ENCODE results near the gene ZNF628. TPM values are rescaled to one million over a fixed set of nuclear protein-coding genes. Genes with fewer than 3 reads are reported as not detected.
"Not testable (repeated sequence)": the region's sequence is repeated elsewhere in the genome, so short reads cannot be mapped to it uniquely, and the experiment has no call there.

The ZNF628 gene
- total RNA-seq, 2 experiments from 2014 or later = 6.0 to 6.1 TPM

- CTCF ChIA-PET = no interaction called here
- intact Hi-C loops (cut with micrococcal nuclease) = no loop called here
- Mint-ChIP-seq H3K4me1 (ENCODE audit: low read depth) (peaks cover 18% of the 10 kb centered on the region), H3K27me3 (ENCODE audit: low read depth) (peaks cover 65% of the 10 kb centered on the region), H3K9me3 (no peaks in the 10 kb centered on the region), H3K4me3 (no peak overlapping the region), H3K27ac (no peak overlapping the region), H3K36me3 (ENCODE audit: low read depth) (no peaks in the 10 kb centered on the region)
- DNase-seq = no peak
Measured at GRCh38 chr19:55442372-55442961, 34.0 kb upstream of the ZNF628 start.

DNA sequence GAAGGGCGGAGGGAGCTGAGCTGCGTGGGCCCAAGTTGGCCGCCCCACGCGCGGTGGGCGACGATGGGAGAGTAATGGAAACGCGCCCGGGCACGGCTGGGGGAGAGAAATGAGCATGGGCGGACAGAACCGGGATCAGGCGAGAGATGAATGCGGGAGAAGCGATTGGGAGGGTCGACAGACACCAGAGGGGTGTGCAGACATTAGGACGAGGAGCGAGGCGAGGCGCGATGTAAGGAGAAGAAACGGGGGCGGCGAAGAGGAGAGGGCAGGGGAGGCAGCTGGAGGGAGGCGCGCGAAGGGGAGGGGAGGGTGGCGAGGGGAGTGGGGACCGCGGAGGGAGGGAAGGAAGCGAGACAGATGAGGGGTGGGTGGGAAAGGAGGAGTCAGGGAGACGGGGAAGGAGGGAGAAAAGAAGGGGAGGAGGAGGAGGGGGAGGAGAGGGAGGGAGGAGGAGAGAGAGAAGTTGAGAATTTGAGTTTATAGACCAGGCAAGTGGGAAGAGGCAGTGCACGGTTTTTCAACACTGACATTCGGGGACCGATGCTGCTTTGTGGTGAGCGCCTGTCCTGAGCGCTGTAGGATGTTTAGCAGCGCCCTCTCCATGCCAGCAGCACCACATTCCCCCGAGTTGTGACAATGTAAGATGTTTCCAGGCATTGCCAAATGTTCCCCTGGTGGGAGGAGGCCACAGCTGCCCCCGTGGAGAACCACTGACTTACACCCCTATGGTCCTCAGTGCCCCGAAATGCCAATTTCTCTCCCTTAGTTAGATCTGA lies 33.2 kb upstream of the ZNF628 start, which contains the start of gene SHISA7:
SHISA7 (minus strand) TSS at position 256 of the 779 bp plus-strand sequence. CDS start 437 bp downstream, outside the sequence.
- DNase-seq = no peak
- CTCF ChIA-PET = interaction anchor here (0.6 to 1.3 kb wide), 2 partner anchors 15 to 24 kb away, joined by 3 to 4 read pairs; no protein-coding TSS in a partner anchor
- Mint-ChIP-seq H3K9me3 (no peaks in the 10 kb centered on the region), H3K4me1 (ENCODE audit: low read depth) (peaks cover 18% of the 10 kb centered on the region), H3K4me3 (no peak within 1 kb of the TSS), H3K27ac (no peak within 1 kb of the TSS), H3K36me3 (ENCODE audit: low read depth) (no peaks in the 10 kb centered on the region), H3K27me3 (ENCODE audit: low read depth) (peaks cover 61% of the 10 kb centered on the region)
- intact Hi-C loops (cut with micrococcal nuclease) = no loop called here

DNA sequence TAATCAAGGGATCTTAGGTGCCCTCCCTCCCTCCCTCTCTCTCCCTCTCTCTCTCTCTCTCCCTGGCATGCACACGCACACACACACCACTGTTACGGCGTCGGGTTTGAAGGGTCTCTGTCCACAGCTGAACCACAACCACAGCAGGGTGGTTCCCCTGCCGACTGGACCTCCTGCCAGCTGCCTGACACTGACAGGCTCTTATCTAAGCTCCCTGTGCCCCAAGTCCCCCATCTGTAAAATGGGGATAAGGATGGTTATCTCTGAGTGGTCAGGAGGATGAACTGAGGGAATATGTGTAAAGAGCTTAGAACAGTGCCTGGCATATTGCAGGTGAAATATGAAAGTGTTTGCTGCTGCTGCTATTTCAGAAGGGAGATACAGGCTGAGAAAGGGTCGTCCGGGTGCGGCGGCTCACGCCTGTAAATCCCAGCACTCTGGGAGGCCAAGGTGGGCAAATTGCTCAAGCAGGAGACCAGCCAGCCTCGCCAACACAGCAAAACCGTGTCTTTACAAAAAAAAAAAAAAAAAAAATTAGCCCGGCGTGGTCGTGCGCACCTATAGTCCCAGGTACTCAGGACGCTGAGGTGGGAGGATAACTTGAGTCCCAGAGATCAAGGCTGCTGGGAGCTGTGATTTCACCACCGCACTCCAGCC lies 32.5 kb upstream of the ZNF628 start:
- no peaks in the 10 kb centered on the region for H3K9me3 Mint-ChIP-seq
- H3K4me3 Mint-ChIP-seq = no peak overlapping the region
- CTCF ChIA-PET = interaction anchor here (0.6 to 1.3 kb wide), 2 partner anchors 16 to 23 kb away, joined by 3 to 4 read pairs; no protein-coding TSS in a partner anchor
- intact Hi-C loops (cut with micrococcal nuclease) = no loop called here
- H3K36me3 Mint-ChIP-seq (ENCODE audit: low read depth) = no peaks in the 10 kb centered on the region
- H3K27ac Mint-ChIP-seq = no peak overlapping the region
- no peak for DNase-seq
- H3K4me1 Mint-ChIP-seq (ENCODE audit: low read depth) = peaks cover 18% of the 10 kb centered on the region
- peaks cover 54% of the 10 kb centered on the region for H3K27me3 Mint-ChIP-seq (ENCODE audit: low read depth)

DNA sequence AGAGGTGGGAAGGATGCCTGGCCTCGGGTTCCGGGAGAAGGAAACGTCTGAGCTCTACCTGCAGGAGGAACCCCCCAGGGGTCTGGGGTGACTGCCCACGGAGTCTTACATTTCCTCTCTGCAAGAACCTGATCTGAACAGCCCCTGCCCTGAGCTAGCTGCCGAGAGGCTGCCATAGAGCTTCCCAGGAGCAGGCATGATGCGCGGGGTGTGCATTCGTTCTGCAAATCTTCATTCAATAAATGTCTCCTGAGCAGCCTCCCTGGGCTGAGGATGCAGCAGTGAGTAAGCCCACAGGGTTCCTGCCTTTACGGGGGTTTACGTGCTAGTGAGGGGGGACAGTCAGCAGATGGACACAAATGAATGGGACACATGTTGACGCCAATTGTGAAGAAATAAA lies 31.8 kb upstream of the ZNF628 start:
- CTCF ChIA-PET = interaction anchor here (1.0 kb wide), 1 partner anchor 59 kb away, joined by 4 read pairs; no protein-coding TSS in a partner anchor
- no peak for DNase-seq
- Mint-ChIP-seq H3K4me1 (ENCODE audit: low read depth) (peaks cover 18% of the 10 kb centered on the region), H3K27ac (no peak overlapping the region), H3K27me3 (ENCODE audit: low read depth) (peaks cover 47% of the 10 kb centered on the region), H3K4me3 (no peak overlapping the region), H3K36me3 (ENCODE audit: low read depth) (no peaks in the 10 kb centered on the region), H3K9me3 (no peaks in the 10 kb centered on the region)
- intact Hi-C loops (cut with micrococcal nuclease) = no loop called here

DNA sequence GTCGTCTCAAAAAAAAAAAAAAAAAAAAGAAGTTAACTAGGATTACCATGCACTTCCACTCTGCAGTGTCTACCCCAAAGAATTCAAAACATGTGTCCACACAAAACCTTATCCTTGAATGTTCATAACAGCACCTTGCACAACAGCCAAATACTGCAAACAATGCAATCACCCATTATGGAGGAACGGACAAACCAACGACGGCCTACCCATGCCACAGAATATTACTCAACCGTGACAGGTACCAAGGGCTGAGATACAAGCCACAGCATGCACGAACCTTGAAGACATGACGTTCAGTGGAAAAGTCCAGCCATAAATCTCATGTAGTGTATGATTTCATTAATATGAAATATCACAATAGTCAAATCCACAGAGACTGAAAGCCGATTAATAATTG lies 30.4 kb upstream of the ZNF628 start:
- no peak overlapping the region for H3K27ac Mint-ChIP-seq
- H3K9me3 Mint-ChIP-seq = no peaks in the 10 kb centered on the region
- peaks cover 47% of the 10 kb centered on the region for H3K27me3 Mint-ChIP-seq (ENCODE audit: low read depth)
- H3K4me3 Mint-ChIP-seq = no peak overlapping the region
- peaks cover 19% of the 10 kb centered on the region for H3K4me1 Mint-ChIP-seq (ENCODE audit: low read depth)
- intact Hi-C loops (cut with micrococcal nuclease) = no loop called here
- DNase-seq = no peak
- CTCF ChIA-PET = no interaction called here
- no peaks in the 10 kb centered on the region for H3K36me3 Mint-ChIP-seq (ENCODE audit: low read depth)

DNA sequence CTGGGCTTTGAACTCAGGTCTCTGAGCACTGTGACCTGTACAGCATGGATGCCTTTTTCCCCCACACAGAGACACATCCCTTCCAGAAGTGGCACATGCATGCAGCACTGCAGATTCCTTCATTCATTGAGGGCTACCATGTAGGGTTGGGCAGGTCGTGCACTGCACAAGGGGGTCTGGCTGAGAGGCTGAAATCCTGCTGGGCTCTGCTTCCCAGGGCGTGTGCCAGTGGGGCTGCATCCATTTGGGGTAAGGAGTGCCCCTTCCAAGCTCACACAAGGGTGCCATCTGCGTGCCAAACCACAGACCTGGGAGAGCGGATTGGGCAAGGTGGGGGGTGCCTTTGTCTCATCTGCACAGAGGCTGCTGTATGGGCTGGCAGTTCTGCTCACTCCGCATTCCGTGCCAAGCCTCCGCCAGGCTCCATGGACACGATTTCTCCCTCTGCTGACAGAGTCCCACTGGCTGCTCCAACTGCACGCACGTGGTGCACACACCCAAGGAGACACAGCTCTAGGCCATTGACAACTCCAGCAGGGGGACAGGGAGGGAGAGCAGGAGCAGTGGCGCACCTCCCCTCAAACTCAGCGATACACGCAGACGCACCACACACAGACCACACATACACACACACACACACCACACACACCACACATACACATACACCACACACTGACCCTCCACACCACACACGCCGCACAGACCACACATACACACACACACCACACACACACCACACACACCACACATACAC lies 28.8 kb upstream of the ZNF628 start:
- DNase-seq = no peak
- H3K27me3 Mint-ChIP-seq (ENCODE audit: low read depth) = peaks cover 45% of the 10 kb centered on the region
- no peaks in the 10 kb centered on the region for H3K9me3 Mint-ChIP-seq
- H3K4me3 Mint-ChIP-seq = no peak overlapping the region
- intact Hi-C loops (cut with micrococcal nuclease) = no loop called here
- no peaks in the 10 kb centered on the region for H3K36me3 Mint-ChIP-seq (ENCODE audit: low read depth)
- no peak overlapping the region for H3K27ac Mint-ChIP-seq
- peaks cover 13% of the 10 kb centered on the region for H3K4me1 Mint-ChIP-seq (ENCODE audit: low read depth)
- CTCF ChIA-PET = no interaction called here

GRCh38 chr19:55448175-55448490 lies 28.3 kb upstream of the ZNF628 start:
- intact Hi-C loops (cut with micrococcal nuclease); H3K4me3 Mint-ChIP-seq; H3K36me3 Mint-ChIP-seq (ENCODE audit: low read depth); CTCF ChIA-PET; H3K9me3 Mint-ChIP-seq; DNase-seq; H3K27ac Mint-ChIP-seq: not testable (repeated sequence)
- peaks cover 42% of the 10 kb centered on the region for H3K27me3 Mint-ChIP-seq (ENCODE audit: low read depth)
- H3K4me1 Mint-ChIP-seq (ENCODE audit: low read depth) = peaks cover 11% of the 10 kb centered on the region

GRCh38 chr19:55449469-55449868 lies 26.9 kb upstream of the ZNF628 start:
- CTCF ChIA-PET = no interaction called here
- peaks cover 12% of the 10 kb centered on the region for H3K4me1 Mint-ChIP-seq (ENCODE audit: low read depth)
- peaks cover 9% of the 10 kb centered on the region for H3K36me3 Mint-ChIP-seq (ENCODE audit: low read depth)
- no peak for DNase-seq
- no peaks in the 10 kb centered on the region for H3K9me3 Mint-ChIP-seq
- peaks cover 39% of the 10 kb centered on the region for H3K27me3 Mint-ChIP-seq (ENCODE audit: low read depth)
- H3K27ac Mint-ChIP-seq = no peak overlapping the region
- no peak overlapping the region for H3K4me3 Mint-ChIP-seq
- intact Hi-C loops (cut with micrococcal nuclease) = no loop called here

- no peaks in the 10 kb centered on the region for H3K9me3 Mint-ChIP-seq
- peaks cover 15% of the 10 kb centered on the region for H3K36me3 Mint-ChIP-seq (ENCODE audit: low read depth)
- intact Hi-C loops (cut with micrococcal nuclease) = no loop called here
- DNase-seq = no peak
- H3K4me3 Mint-ChIP-seq = peak overlapping the region; percentile 39
- H3K27me3 Mint-ChIP-seq (ENCODE audit: low read depth) = peaks cover 27% of the 10 kb centered on the region
- no peak overlapping the region for H3K27ac Mint-ChIP-seq
- H3K4me1 Mint-ChIP-seq (ENCODE audit: low read depth) = peaks cover 12% of the 10 kb centered on the region
- CTCF ChIA-PET = interaction anchor here (0.7 kb wide), 1 partner anchor 247 kb away, joined by 3 read pairs; no protein-coding TSS in a partner anchor
Measured at GRCh38 chr19:55451163-55451964, 25.1 kb upstream of the ZNF628 start.

- CTCF ChIA-PET = interaction anchor here (0.7 to 2.2 kb wide), 2 partner anchors 15 to 247 kb away, joined by 3 to 7 read pairs; no protein-coding TSS in a partner anchor
- H3K9me3 Mint-ChIP-seq = no peaks in the 10 kb centered on the region
- peaks cover 27% of the 10 kb centered on the region for H3K27me3 Mint-ChIP-seq (ENCODE audit: low read depth)
- DNase-seq = no peak
- no peak overlapping the region for H3K4me3 Mint-ChIP-seq
- peaks cover 17% of the 10 kb centered on the region for H3K36me3 Mint-ChIP-seq (ENCODE audit: low read depth)
- intact Hi-C loops (cut with micrococcal nuclease) = no loop called here
- peaks cover 12% of the 10 kb centered on the region for H3K4me1 Mint-ChIP-seq (ENCODE audit: low read depth)
- no peak overlapping the region for H3K27ac Mint-ChIP-seq
Measured at GRCh38 chr19:55451965-55452748, 24.3 kb upstream of the ZNF628 start.

GRCh38 chr19:55452749-55453346 lies 23.6 kb upstream of the ZNF628 start:
- DNase-seq = peak; percentile 23
- H3K27me3 Mint-ChIP-seq (ENCODE audit: low read depth) = peaks cover 27% of the 10 kb centered on the region
- H3K9me3 Mint-ChIP-seq = no peaks in the 10 kb centered on the region
- H3K4me3 Mint-ChIP-seq = no peak overlapping the region
- peaks cover 12% of the 10 kb centered on the region for H3K4me1 Mint-ChIP-seq (ENCODE audit: low read depth)
- peaks cover 17% of the 10 kb centered on the region for H3K36me3 Mint-ChIP-seq (ENCODE audit: low read depth)
- H3K27ac Mint-ChIP-seq = no peak overlapping the region
- intact Hi-C loops (cut with micrococcal nuclease) = no loop called here
- CTCF ChIA-PET = interaction anchor here (1.1 to 2.2 kb wide), 5 partner anchors 15 to 312 kb away, joined by 3 to 7 read pairs (median 4); partner anchors contain the start of gene HSPBP1

Data from activated naive CD4-positive, alpha-beta T cell treated with anti-CD3 and anti-CD28 coated beads for 36 hours (primary cell).